GM18520 (cell line): ENCODE results near the gene WDR12.
"Not testable (repeated sequence)": the region's sequence is repeated elsewhere in the genome, so short reads cannot be mapped to it uniquely, and the experiment has no call there.

ENCODE experiments used
- ATAC-seq: cut with Tn5 transposase; IDR thresholded peaks from one replicate; pipeline ENCODE4 v1.9.1; 2021; ENCODE audit not compliant: unreplicated experiment

WDR12 gene

GRCh38 chr2:202911512-202912341 lies at the start of gene WDR12, which contains the start of gene CARF:
Gene WDR12 (minus strand): TSS chr2:202911673. CDS start chr2:202911476, 197 bp downstream.
Gene CARF (plus strand): TSS chr2:202912275. CDS start chr2:202941903, 29,628 bp downstream.
- peak; percentile 59 for ATAC-seq

- no peak for ATAC-seq
These were observed 49.1 kb upstream of the WDR12 start for GRCh38 chr2:202960524-202960923.

GRCh38 chr2:202950592-202950991 lies 39.1 kb upstream of the WDR12 start:
- ATAC-seq: no peak

- not testable (repeated sequence) for ATAC-seq
These were observed 37.9 kb upstream of the WDR12 start for GRCh38 chr2:202949333-202949732.

GRCh38 chr2:202945497-202945896 lies 34.0 kb upstream of the WDR12 start:
- ATAC-seq: no peak

- no peak for ATAC-seq
These were observed 33.3 kb upstream of the WDR12 start for GRCh38 chr2:202944816-202945215.

GRCh38 chr2:202944408-202944807 lies 32.9 kb upstream of the WDR12 start:
- ATAC-seq: no peak

- no peak for ATAC-seq
These were observed 30.3 kb upstream of the WDR12 start for GRCh38 chr2:202941771-202942170.

GRCh38 chr2:202938960-202939359 lies 27.5 kb upstream of the WDR12 start:
- no peak for ATAC-seq

- no peak for ATAC-seq
These were observed 23.0 kb upstream of the WDR12 start for GRCh38 chr2:202934456-202934855.

- ATAC-seq: no peak
These were observed 22.5 kb upstream of the WDR12 start for GRCh38 chr2:202933958-202934357.

GRCh38 chr2:202933139-202933510 lies 21.7 kb upstream of the WDR12 start:
- ATAC-seq: no peak

GRCh38 chr2:202932425-202933138 lies 21.1 kb upstream of the WDR12 start:
- ATAC-seq: no peak

GRCh38 chr2:202918860-202919259 lies 7.4 kb upstream of the WDR12 start:
- no peak for ATAC-seq

GRCh38 chr2:202912342-202913201 lies 1.1 kb upstream of the WDR12 start:
- peak; percentile 32 for ATAC-seq

GRCh38 chr2:202911203-202911511 lies 316 bp downstream of the WDR12 start:
- no peak for ATAC-seq

- no peak for ATAC-seq
These were observed 775 bp downstream of the WDR12 start for GRCh38 chr2:202910698-202911097.

GRCh38 chr2:202910250-202910649 lies 1.2 kb downstream of the WDR12 start:
- not testable (repeated sequence) for ATAC-seq

GRCh38 chr2:202909394-202910192 lies 1.9 kb downstream of the WDR12 start:
- ATAC-seq: no peak

GRCh38 chr2:202908186-202908585 lies 3.3 kb downstream of the WDR12 start:
- ATAC-seq: no peak

GRCh38 chr2:202905507-202905906 lies 6.0 kb downstream of the WDR12 start:
- ATAC-seq: not testable (repeated sequence)
